Measurements from ENCODE around the gene PDZK1IP1. TPM values are rescaled to one million over a fixed set of nuclear protein-coding genes. Genes with fewer than 3 reads are reported as not detected.

Gene PDZK1IP1
- total RNA-seq, 1 experiment from 2014 or later = not detected

DNA sequence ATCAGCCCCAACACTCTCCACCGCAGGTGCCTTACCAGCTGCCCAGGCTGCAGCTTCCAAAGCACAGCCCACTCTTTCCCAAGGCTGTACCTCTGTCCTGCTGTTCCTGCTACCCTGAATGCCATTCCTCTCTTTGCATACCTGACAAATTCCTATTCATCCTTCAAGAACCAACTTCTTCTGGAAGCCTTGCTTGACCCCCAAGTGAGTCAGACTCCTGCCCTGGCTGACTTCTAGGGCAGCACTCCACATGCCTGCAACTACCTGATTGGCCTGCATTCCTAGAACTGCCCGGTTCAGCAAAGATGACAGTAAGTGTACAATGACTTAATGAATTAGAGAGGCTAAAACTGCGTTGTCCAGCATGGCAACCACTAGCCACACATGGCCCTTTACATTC is 20.8 kb upstream of the PDZK1IP1 start:
- H3K27me3 ChIP-seq (ENCODE audit: insufficient read depth, low read length) = no peaks in the 10 kb centered on the region
- H3K9me2 ChIP-seq (ENCODE audit: insufficient read depth) = no peaks in the 10 kb centered on the region
- no peak for TF ChIP-seq EGR1 (IDR thresholded peaks at IDR 0.05; ENCODE audit: low read depth)
- TF ChIP-seq, protein P1, sequence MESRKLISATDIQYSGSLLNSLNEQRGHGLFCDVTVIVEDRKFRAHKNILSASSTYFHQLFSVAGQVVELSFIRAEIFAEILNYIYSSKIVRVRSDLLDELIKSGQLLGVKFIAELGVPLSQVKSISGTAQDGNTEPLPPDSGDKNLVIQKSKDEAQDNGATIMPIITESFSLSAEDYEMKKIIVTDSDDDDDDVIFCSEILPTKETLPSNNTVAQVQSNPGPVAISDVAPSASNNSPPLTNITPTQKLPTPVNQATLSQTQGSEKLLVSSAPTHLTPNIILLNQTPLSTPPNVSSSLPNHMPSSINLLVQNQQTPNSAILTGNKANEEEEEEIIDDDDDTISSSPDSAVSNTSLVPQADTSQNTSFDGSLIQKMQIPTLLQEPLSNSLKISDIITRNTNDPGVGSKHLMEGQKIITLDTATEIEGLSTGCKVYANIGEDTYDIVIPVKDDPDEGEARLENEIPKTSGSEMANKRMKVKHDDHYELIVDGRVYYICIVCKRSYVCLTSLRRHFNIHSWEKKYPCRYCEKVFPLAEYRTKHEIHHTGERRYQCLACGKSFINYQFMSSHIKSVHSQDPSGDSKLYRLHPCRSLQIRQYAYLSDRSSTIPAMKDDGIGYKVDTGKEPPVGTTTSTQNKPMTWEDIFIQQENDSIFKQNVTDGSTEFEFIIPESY (IDR thresholded peaks at IDR 0.05; ENCODE audit: extremely low read depth, insufficient replicate concordance, low read length) = no peak
- no peak for TF ChIP-seq ZFX (IDR thresholded peaks at IDR 0.05)
- TF ChIP-seq, protein P2, sequence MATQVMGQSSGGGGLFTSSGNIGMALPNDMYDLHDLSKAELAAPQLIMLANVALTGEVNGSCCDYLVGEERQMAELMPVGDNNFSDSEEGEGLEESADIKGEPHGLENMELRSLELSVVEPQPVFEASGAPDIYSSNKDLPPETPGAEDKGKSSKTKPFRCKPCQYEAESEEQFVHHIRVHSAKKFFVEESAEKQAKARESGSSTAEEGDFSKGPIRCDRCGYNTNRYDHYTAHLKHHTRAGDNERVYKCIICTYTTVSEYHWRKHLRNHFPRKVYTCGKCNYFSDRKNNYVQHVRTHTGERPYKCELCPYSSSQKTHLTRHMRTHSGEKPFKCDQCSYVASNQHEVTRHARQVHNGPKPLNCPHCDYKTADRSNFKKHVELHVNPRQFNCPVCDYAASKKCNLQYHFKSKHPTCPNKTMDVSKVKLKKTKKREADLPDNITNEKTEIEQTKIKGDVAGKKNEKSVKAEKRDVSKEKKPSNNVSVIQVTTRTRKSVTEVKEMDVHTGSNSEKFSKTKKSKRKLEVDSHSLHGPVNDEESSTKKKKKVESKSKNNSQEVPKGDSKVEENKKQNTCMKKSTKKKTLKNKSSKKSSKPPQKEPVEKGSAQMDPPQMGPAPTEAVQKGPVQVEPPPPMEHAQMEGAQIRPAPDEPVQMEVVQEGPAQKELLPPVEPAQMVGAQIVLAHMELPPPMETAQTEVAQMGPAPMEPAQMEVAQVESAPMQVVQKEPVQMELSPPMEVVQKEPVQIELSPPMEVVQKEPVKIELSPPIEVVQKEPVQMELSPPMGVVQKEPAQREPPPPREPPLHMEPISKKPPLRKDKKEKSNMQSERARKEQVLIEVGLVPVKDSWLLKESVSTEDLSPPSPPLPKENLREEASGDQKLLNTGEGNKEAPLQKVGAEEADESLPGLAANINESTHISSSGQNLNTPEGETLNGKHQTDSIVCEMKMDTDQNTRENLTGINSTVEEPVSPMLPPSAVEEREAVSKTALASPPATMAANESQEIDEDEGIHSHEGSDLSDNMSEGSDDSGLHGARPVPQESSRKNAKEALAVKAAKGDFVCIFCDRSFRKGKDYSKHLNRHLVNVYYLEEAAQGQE (IDR thresholded peaks at IDR 0.05; ENCODE audit: low read depth) = no peak
- no peak for TF ChIP-seq POLR2AphosphoS5 (IDR thresholded peaks at IDR 0.05; ENCODE audit: low read depth, low read length)
- TF ChIP-seq ELF1 (IDR thresholded peaks at IDR 0.05; ENCODE audit: borderline replicate concordance, low read depth) = no peak
- TF ChIP-seq CEBPB (IDR thresholded peaks at IDR 0.05; ENCODE audit: low read depth) = no peak
- H3K4me1 ChIP-seq (ENCODE audit: control insufficient read depth in 1 of 2, insufficient read depth in 2 of 2, low read length in 2 of 2) = no peaks in the 10 kb centered on the region
- DNase-seq (ENCODE audit: low read depth, low spot score) = no peak
- ChIA-PET POLR2A (no interaction called here), RAD21 (ENCODE audit: low non-redundant PET in 1 of 2, low total read pairs in 2 of 2, uncharacterized antibody in 2 of 2, unreplicated experiment in 2 of 2) (no interaction called here), CTCF (no interaction called here)
- H3K79me2 ChIP-seq (ENCODE audit: insufficient read depth, low read length) = no peaks in the 10 kb centered on the region
- no peak overlapping the region for H3K27ac ChIP-seq (ENCODE audit: low read depth, low read length)
- no peaks in the 10 kb centered on the region for H3K36me3 ChIP-seq (ENCODE audit: control insufficient read depth in 1 of 2, insufficient read depth in 2 of 2, low read length in 2 of 2)
- H3K9ac ChIP-seq (ENCODE audit: low read length) = no peak overlapping the region
- H3K9me3 ChIP-seq (ENCODE audit: control insufficient read depth in 1 of 2, insufficient read depth in 1 of 2, low read depth in 1 of 2, low read length in 2 of 2) = no peaks in the 10 kb centered on the region
- ATAC-seq = 0 out of 2 replicates have a peak, but pooled peaks have one; percentile 34
- intact Hi-C loops (cut with micrococcal nuclease) = no loop called here
- H3K4me2 ChIP-seq (ENCODE audit: low read length) = no peak overlapping the region
- H2AFZ ChIP-seq (ENCODE audit: low read depth, low read length, poor library complexity, severe bottlenecking) = no peak overlapping the region
- no TSS peak for BruUV-seq (replicated peaks)
- no peak overlapping the region for H3K4me3 ChIP-seq (replicated peaks in 1 of 2; ENCODE audit: low read depth in 1 of 2, low read length in 2 of 2)
- H4K20me1 ChIP-seq (ENCODE audit: insufficient read depth) = no peaks in the 10 kb centered on the region

All from HCT116 (cell line).